Measurements from ENCODE around the gene SMPDL3A.
"Not testable (repeated sequence)": the region's sequence is repeated elsewhere in the genome, so short reads cannot be mapped to it uniquely, and the experiment has no call there.

Gene SMPDL3A
- 0 to 0.27 (median 0.14) reads per million in 4 donors for total RNA-seq

- peak in 1 of 5 donors; percentile 19 for DNase-seq
These were observed at the start of gene SMPDL3A for GRCh38 chr6:122789182-122790027. Gene SMPDL3A, plus strand, starts transcription at chr6:122789258. Its CDS starts 89 bp downstream, at chr6:122789347.

GRCh38 chr6:122740091-122740490 lies 49.0 kb upstream of the SMPDL3A start:
- no peak for DNase-seq

DNA sequence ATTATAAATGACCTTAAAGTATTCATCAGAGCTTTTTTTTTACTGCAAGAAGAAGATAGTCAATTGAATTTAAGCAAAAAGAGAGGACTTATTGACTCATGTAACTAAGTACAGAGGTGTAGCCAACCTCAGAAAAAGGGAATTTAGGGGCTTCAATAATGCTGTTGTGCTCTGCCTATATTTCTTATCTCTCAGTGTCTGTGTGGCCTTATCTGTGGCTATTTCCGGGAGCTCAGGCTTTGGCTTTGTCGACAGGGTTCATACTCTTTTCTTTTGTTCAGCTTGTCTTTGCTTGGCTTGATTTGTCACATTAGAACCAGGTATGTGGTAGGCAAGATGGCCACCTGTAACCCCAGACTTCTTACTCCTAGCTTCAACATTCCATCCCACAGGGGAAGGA lies 48.1 kb upstream of the SMPDL3A start:
- no peak for DNase-seq

GRCh38 chr6:122744247-122744646 lies 44.8 kb upstream of the SMPDL3A start:
- DNase-seq = not testable (repeated sequence)

DNA sequence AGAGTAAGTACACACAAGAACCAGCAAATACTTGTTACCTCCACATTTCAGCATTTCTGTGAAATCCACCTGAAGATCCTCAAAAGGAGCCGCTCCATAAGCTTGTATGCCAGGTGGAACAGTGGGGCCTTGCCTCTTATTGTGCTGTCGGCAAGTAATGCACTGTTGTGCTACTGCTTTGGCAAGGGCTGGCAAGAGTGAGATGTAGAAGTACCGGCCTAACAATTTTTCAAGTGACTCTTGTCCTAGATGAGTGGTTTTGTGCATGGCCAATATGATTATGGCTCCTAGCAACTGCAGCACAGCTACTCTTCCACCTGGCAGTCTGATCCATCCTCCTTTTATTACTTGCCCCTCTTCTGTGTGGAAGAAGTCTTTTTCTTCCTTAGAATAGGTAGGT lies 44.2 kb upstream of the SMPDL3A start:
- not testable (repeated sequence) for DNase-seq

- DNase-seq = no peak
These were observed 42.4 kb upstream of the SMPDL3A start for GRCh38 chr6:122746688-122747087.

DNA sequence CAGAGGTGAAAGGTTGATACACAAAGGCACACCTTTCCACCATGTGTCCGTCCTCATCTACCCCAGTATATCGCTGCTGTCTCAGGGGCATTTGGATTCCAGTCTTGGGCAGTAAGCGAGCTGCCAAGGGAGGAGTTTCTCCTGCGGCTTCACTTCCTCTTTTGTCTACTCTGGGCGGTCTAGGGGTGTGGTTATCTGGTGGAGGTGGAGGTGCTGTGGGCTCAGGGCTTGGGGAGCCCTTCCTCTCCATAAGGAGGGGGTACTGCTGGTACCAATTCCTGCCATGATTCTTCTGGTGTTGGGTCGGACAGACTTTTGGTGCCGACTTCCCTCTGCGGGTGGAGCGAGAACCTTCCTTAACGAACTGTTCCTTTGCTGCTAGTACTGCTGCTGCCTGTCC lies 41.5 kb upstream of the SMPDL3A start:
- DNase-seq = no peak

- DNase-seq = not testable (repeated sequence)
These were observed 40.1 kb upstream of the SMPDL3A start for GRCh38 chr6:122748945-122749344.

DNA sequence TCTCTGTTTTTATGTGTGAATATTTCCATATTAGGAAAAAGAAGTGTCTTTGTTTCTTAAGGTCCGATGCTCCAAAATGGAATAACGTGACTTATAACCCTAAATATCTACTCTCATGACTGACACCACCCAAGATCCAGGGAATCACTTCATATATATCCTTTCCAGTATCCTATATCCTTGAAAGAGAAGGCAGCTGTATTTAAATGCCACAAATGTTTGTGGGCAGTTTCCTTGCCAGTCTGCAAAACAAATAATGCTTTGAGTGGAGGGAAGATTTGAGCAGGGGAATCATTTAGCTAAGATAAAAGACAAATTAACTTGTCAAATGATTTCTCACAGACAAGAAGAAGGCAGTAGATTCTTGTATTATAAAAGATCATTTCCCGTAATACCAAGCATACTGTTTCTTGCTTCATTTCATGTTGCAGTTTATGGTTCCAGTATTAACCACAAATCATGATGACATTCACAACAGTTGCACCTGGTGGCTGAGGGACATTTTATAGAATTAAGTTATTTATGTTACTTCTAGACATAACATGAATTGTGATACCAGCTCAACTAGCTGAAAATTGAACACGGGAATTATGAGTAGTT lies 39.5 kb upstream of the SMPDL3A start:
- no peak for DNase-seq

- peak in 1 of 5 donors; percentile 4 for DNase-seq
These were observed 37.7 kb upstream of the SMPDL3A start for GRCh38 chr6:122751326-122751725.

- no peak for DNase-seq
These were observed 36.6 kb upstream of the SMPDL3A start for GRCh38 chr6:122752459-122752858.

GRCh38 chr6:122753000-122753687 lies 35.9 kb upstream of the SMPDL3A start:
- no peak for DNase-seq

- DNase-seq = no peak
These were observed 35.4 kb upstream of the SMPDL3A start for GRCh38 chr6:122753688-122754056.

DNA sequence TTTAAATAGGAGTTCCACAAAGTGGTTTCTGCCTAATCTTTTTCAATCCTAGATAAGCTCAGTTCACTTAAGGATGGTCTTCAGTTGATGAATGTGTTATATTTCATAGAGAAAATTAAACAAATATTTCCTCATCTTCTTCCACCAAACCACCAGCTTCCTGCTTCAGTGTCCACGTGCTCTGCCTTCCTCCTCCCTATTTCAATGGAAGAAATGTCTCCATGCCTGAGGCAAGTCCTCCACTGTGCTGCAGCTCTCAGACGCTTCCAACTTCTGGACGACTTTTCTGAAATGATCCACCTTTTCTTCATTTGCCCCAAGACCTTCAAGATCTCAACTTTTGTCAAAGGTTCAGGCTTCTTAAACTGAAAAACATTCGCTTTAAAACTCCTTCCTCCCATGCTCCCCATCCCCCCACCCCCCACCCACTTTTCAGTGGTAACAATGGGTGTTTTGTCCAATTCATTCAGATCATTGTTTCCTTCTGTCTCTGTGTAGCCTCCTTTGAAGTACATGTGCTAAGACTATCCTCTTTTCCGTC lies 34.8 kb upstream of the SMPDL3A start:
- no peak for DNase-seq

- no peak for DNase-seq
These were observed 33.2 kb upstream of the SMPDL3A start for GRCh38 chr6:122755901-122756300.

GRCh38 chr6:122758927-122759334 lies 30.1 kb upstream of the SMPDL3A start:
- DNase-seq = peak in 1 of 5 donors; percentile 16

DNA sequence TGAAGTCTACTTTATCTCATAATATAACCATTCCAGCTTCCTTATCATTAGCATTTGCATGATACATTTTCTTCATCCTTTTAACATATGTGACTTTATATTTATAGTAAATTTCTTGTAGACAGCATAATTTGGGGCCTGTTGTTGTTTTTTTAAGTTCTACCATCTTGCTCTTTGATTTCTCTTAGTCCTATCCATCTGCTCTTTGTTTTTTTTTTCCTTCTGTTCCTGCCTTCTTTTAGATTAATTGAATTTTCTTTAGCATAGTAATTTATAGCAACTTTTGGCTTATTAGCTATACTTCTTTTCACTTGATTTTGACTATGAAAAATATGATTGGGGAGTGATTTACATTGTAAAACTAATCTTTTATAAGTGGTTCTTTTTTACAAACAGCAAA lies 28.7 kb upstream of the SMPDL3A start:
- DNase-seq = no peak

DNA sequence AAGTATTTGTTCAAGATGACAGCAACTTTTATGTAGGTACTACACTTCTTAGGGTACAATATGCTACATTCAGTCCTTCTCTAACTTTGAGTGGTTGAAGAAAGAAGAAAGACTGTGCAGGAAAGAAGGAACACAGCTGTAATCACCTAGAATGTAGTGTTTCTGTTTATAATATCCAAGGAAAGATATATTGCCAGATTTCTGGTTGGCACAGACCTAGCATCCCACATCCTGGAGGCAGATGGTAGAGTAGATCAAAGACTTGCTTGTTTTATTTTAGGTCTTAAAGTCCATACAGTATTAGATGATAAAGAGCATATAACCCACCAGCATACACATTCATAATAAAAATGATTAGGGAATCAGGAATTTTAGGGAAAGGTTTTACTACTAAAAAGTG lies 22.8 kb upstream of the SMPDL3A start:
- no peak for DNase-seq

GRCh38 chr6:122770835-122771601 lies 18.0 kb upstream of the SMPDL3A start:
- DNase-seq = no peak

- DNase-seq = no peak
These were observed 16.2 kb upstream of the SMPDL3A start for GRCh38 chr6:122772724-122773415.

DNA sequence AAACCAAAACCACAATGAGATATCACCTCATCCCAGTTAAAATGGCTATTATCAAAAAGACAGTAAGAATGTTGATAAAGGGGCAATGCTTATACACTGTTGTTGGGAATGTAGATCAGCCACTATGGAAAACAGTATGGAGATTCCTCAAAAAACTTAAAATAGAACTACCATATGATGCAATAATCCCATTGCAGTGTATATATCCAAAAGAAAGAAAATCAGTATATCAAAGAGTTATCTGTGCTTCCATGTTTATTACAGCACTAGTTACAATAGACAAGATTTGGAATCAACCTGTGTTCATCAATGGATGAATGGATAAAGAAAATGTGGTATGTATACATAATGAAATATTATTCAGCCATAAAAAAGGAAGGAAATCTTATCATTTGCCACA lies 13.1 kb upstream of the SMPDL3A start:
- no peak for DNase-seq

GRCh38 chr6:122778302-122778701 lies 10.8 kb upstream of the SMPDL3A start:
- DNase-seq = no peak
